HG03175 (cell line): ENCODE measurements around the gene UPK1A.
"Not testable (repeated sequence)": the region's sequence is repeated elsewhere in the genome, so short reads cannot be mapped to it uniquely, and the experiment has no call there.

Experiments used
- ATAC-seq: cut with Tn5 transposase; IDR thresholded peaks from one replicate; pipeline ENCODE4 v1.9.1; 2021; ENCODE audit warnings: mild to moderate bottlenecking, moderate library complexity; ENCODE audit not compliant: unreplicated experiment

The UPK1A gene

GRCh38 chr19:35689836-35690235 is 23.5 kb downstream of the UPK1A start:
- ATAC-seq = no peak

- ATAC-seq = not testable (repeated sequence)
Observed at GRCh38 chr19:35691106-35691505, 24.8 kb downstream of the UPK1A start.

- ATAC-seq = no peak
Observed at GRCh38 chr19:35692010-35692409, 25.7 kb downstream of the UPK1A start.

GRCh38 chr19:35693422-35693821 is 27.1 kb downstream of the UPK1A start:
- ATAC-seq = no peak

GRCh38 chr19:35693835-35694599 is 27.7 kb downstream of the UPK1A start:
- peak; percentile 82 for ATAC-seq

- no peak for ATAC-seq
Observed at GRCh38 chr19:35695895-35696422, 29.6 kb downstream of the UPK1A start.

- no peak for ATAC-seq
Observed at GRCh38 chr19:35696835-35697234, 30.5 kb downstream of the UPK1A start.

GRCh38 chr19:35702223-35703012 is 36.1 kb downstream of the UPK1A start:
- ATAC-seq = peak; percentile 98

- ATAC-seq = no peak
Observed at GRCh38 chr19:35703343-35703742, 37.0 kb downstream of the UPK1A start.

GRCh38 chr19:35704218-35704617 is 37.9 kb downstream of the UPK1A start, which contains the start of gene ZBTB32:
TSS of gene ZBTB32 (plus strand) at chr19:35704558. CDS start at chr19:35714627, 10,069 bp downstream.
- ATAC-seq = no peak

GRCh38 chr19:35708391-35708790 is 42.1 kb downstream of the UPK1A start:
- ATAC-seq = no peak

GRCh38 chr19:35710784-35711723 is 44.7 kb downstream of the UPK1A start:
- peak; percentile 37 for ATAC-seq

- no peak for ATAC-seq
Observed at GRCh38 chr19:35712567-35713505, 46.5 kb downstream of the UPK1A start.

GRCh38 chr19:35713506-35713850 is 47.2 kb downstream of the UPK1A start:
- ATAC-seq = no peak

GRCh38 chr19:35713904-35714495 is 47.7 kb downstream of the UPK1A start:
- ATAC-seq = no peak

GRCh38 chr19:35714601-35715354 is 48.5 kb downstream of the UPK1A start:
- no peak for ATAC-seq

- no peak for ATAC-seq
Observed at GRCh38 chr19:35715355-35715809, 49.1 kb downstream of the UPK1A start.

- no peak for ATAC-seq
Observed at GRCh38 chr19:35715981-35716800, 49.9 kb downstream of the UPK1A start.
